GM23338 (cell line): ENCODE results near the gene PHLPP2. TPM values are rescaled to one million over a fixed set of nuclear protein-coding genes. Genes with fewer than 3 reads are reported as not detected.

ENCODE experiments used
- ATAC-seq: fragments of 200-7000 bp; cut with Tn5 transposase; 3 replicates; pipeline ENCODE4 v1.9.1; 2020
- DNase-seq: peaks from one replicate; pipeline ENCODE4 v3.0.0-alpha.2; 2015; ENCODE audit warnings: low spot score
- H2AFZ ChIP-seq: fragments of 200-600 bp; sonication (generic); 2 replicates; pipeline ENCODE4 v1.8.0; 2016; ENCODE audit warnings: antibody characterized with exemption, mild to moderate bottlenecking, moderate library complexity
- H3F3A ChIP-seq: fragments of 200-600 bp; sonication (generic); replicated peaks from 2 replicates; pipeline ENCODE4 v1.8.0; 2017; ENCODE audit warnings: antibody characterized with exemption, mixed run types, low read depth
- H3K27ac ChIP-seq: fragments of 200-600 bp; sonication (generic); 2 replicates; pipeline ENCODE4 v1.6.1; 2016; ENCODE audit warnings: low read depth
- H3K27me3 ChIP-seq: fragments of 200-600 bp; sonication (generic); 2 replicates; pipeline ENCODE4 v1.8.0; 2016; ENCODE audit warnings: mild to moderate bottlenecking, mixed run types, moderate library complexity; ENCODE audit not compliant: insufficient read depth
- H3K36me3 ChIP-seq: fragments of 200-600 bp; sonication (generic); 2 replicates; pipeline ENCODE4 v1.8.0; 2016; ENCODE audit warnings: mild to moderate bottlenecking; ENCODE audit not compliant: insufficient read depth
- H3K4me1 ChIP-seq: fragments of 200-600 bp; sonication (generic); 2 replicates; pipeline ENCODE4 v1.8.0; 2016; ENCODE audit warnings: mild to moderate bottlenecking, moderate library complexity; ENCODE audit not compliant: insufficient read depth
- H3K4me2 ChIP-seq: fragments of 200-600 bp; sonication (generic); 2 replicates; pipeline ENCODE4 v1.7.1; 2017; ENCODE audit warnings: mixed run types
- H3K4me3 ChIP-seq: fragments of 200-600 bp; sonication (generic); 2 replicates; pipeline ENCODE4 v1.6.1; 2016; ENCODE audit warnings: mixed run types
- H3K79me2 ChIP-seq: fragments of 200-600 bp; sonication (generic); replicated peaks from 2 replicates; pipeline ENCODE4 v1.8.0; 2017; ENCODE audit warnings: mild to moderate bottlenecking; ENCODE audit not compliant: insufficient read depth
- H3K9me2 ChIP-seq: fragments of 200-600 bp; sonication (generic); 2 replicates; pipeline ENCODE4 v1.8.0; 2017; ENCODE audit not compliant: insufficient read depth
- H4K20me1 ChIP-seq: fragments of 200-600 bp; sonication (generic); replicated peaks from 2 replicates; pipeline ENCODE4 v1.8.0; 2017; ENCODE audit warnings: mild to moderate bottlenecking; ENCODE audit not compliant: insufficient read depth
- H3K27ac Mint-ChIP-seq: 2 replicates; pipeline ENCODE4 v1.8.0; 2020; ENCODE audit warnings: inconsistent platforms, mild to moderate bottlenecking, moderate library complexity, mixed read lengths
- H3K27me3 Mint-ChIP-seq: 3 replicates; pipeline ENCODE4 v1.8.0; 2022; ENCODE audit warnings: low read depth, mild to moderate bottlenecking, moderate library complexity, mixed read lengths, inconsistent platforms; ENCODE audit not compliant: insufficient read depth, poor library complexity
- H3K36me3 Mint-ChIP-seq: 3 replicates; pipeline ENCODE4 v1.8.0; 2021; ENCODE audit warnings: low read depth, mild to moderate bottlenecking, inconsistent platforms, moderate library complexity, mixed read lengths
- H3K4me1 Mint-ChIP-seq: 3 replicates; pipeline ENCODE4 v1.8.0; 2020; ENCODE audit warnings: mild to moderate bottlenecking, inconsistent platforms, mixed read lengths
- H3K4me3 Mint-ChIP-seq: 3 replicates; pipeline ENCODE4 v1.8.0; 2021; ENCODE audit warnings: moderate library complexity, mild to moderate bottlenecking, inconsistent platforms, mixed read lengths
- H3K9me3 Mint-ChIP-seq: 3 replicates; pipeline ENCODE4 v1.8.0; 2020; ENCODE audit warnings: moderate library complexity, mild to moderate bottlenecking, inconsistent platforms, mixed read lengths
- CREB1 ChIP-seq: fragments of 250-450 bp; sonication (Bioruptor Pico); IDR thresholded peaks from 2 replicates; pipeline ENCODE4 v1.5.0; 2020; ENCODE audit warnings: low read depth, mild to moderate bottlenecking, moderate library complexity
- EZH2 ChIP-seq: fragments of 200-600 bp; sonication (generic); IDR thresholded peaks from one replicate; pipeline ENCODE4 v1.8.0; 2017; ENCODE audit warnings: antibody characterized with exemption, mild to moderate bottlenecking, low read depth; ENCODE audit not compliant: unreplicated experiment
- EZH2phosphoT487 ChIP-seq: fragments of 200-600 bp; sonication (generic); IDR thresholded peaks from one replicate; pipeline ENCODE4 v1.8.1; 2018; ENCODE audit warnings: antibody characterized with exemption; ENCODE audit not compliant: unreplicated experiment
- JUNB ChIP-seq: IDR thresholded peaks from one replicate; pipeline ENCODE4 v1.6.1; 2016; ENCODE audit warnings: antibody characterized with exemption; ENCODE audit not compliant: unreplicated experiment
- NANOG ChIP-seq: IDR thresholded peaks from 2 replicates; pipeline ENCODE4 v1.6.1; 2016; ENCODE audit warnings: antibody characterized with exemption, borderline replicate concordance
- POLR2AphosphoS5 ChIP-seq: IDR thresholded peaks from 2 replicates; pipeline ENCODE4 v1.6.1; 2016; ENCODE audit warnings: antibody characterized with exemption, low read depth
- STAT1 ChIP-seq: IDR thresholded peaks from one replicate; pipeline ENCODE4 v1.6.1; 2016; ENCODE audit warnings: antibody characterized with exemption; ENCODE audit not compliant: unreplicated experiment
- ZNF114 ChIP-seq: fragments of 250-450 bp; sonication (Bioruptor Pico); IDR thresholded peaks from 2 replicates; pipeline ENCODE4 v1.5.0; 2020; ENCODE audit warnings: mild to moderate bottlenecking, moderate library complexity
- ZNF331 ChIP-seq: fragments of 250-450 bp; sonication (Bioruptor Pico); IDR thresholded peaks from 2 replicates; pipeline ENCODE4 v1.5.0; 2020; ENCODE audit warnings: low read depth, mild to moderate bottlenecking, moderate library complexity
- polyA plus RNA-seq: library from polyadenylated mRNA; unstranded; fragments of >200 nt; fragmentation: Nextera tagmentation; extraction: Ambion mirVana; gene quantifications from 2 replicates; pipeline ENCODE4 v1.2.1, GENCODE V29; 2016
- total RNA-seq: library from RNA; depleted of rRNA; stranded (reverse); fragments of >200 nt; shearing (Covaris generic); gene quantifications from 2 replicates; pipeline ENCODE4 v1.2.3, GENCODE V29; 2014
- TF ChIP-seq, protein P1 (sequence below): fragments of 250-450 bp; sonication (Bioruptor Pico); IDR thresholded peaks from 2 replicates; pipeline ENCODE4 v1.5.0; 2020; ENCODE audit warnings: mild to moderate bottlenecking, moderate library complexity
- TF ChIP-seq, protein P2 (sequence below): IDR thresholded peaks from one replicate; pipeline ENCODE4 v1.6.1; 2018; ENCODE audit warnings: antibody characterized with exemption; ENCODE audit not compliant: unreplicated experiment
- TF ChIP-seq, protein P3 (sequence below), 2 experiments: fragments of 200-600 bp in 1 of 2; sonication (generic) in 1 of 2; conservative IDR thresholded peaks; 2 replicates each; pipeline versions ENCODE4 v1.5.1 to v1.6.1; 2016 to 2017; ENCODE audit warnings: antibody characterized with exemption in 2 of 2, low read depth in 2 of 2, mild to moderate bottlenecking in 2 of 2, moderate library complexity in 1 of 2

The PHLPP2 gene
- total and polyA plus RNA-seq, 2 experiments from 2014 or later, result 4.2 to 20.5 TPM

DNA sequence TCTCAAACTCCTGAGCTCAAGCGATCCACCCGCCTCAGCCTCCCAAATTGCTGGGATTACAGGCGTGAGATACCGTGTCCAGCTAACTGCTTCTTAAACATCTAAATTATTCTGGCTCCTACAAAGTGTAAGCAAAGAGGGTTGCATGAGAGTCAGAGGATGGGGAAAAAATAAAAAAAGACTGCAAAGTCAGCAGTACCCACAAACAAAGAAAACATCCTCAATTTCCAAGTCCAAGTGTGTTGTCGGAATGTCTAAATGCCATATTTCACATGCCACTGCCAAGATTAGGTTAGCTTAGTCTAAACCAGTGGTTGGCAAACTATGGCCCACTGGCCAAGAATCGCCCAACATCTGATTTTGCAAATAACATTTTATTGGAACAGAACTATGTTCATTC is 13.0 kb upstream of the PHLPP2 start:
- no peak for DNase-seq
- Histone ChIP-seq H3K4me1 (no peaks in the 10 kb centered on the region), H3F3A (0 out of 2 replicates have a peak, but pooled peaks cover 3% of the 10 kb centered on the region), H3K9me2 (no peaks in the 10 kb centered on the region), H3K4me2 (no peak overlapping the region), H3K4me3 (no peak overlapping the region), H3K27ac (no peak overlapping the region), H4K20me1 (no peaks in the 10 kb centered on the region), H3K79me2 (no peaks in the 10 kb centered on the region), H2AFZ (no peak overlapping the region), H3K27me3 (no peaks in the 10 kb centered on the region), H3K36me3 (peaks cover 28% of the 10 kb centered on the region)
- Mint-ChIP-seq H3K4me3 (no peak overlapping the region), H3K36me3 (peaks cover 49% of the 10 kb centered on the region), H3K27me3 (no peaks in the 10 kb centered on the region), H3K27ac (no peak overlapping the region), H3K4me1 (no peaks in the 10 kb centered on the region), H3K9me3 (no peaks in the 10 kb centered on the region)
- no peak for ATAC-seq
- no peak for TF ChIP-seq CREB1 (CRISPR knock-in tag)

DNA sequence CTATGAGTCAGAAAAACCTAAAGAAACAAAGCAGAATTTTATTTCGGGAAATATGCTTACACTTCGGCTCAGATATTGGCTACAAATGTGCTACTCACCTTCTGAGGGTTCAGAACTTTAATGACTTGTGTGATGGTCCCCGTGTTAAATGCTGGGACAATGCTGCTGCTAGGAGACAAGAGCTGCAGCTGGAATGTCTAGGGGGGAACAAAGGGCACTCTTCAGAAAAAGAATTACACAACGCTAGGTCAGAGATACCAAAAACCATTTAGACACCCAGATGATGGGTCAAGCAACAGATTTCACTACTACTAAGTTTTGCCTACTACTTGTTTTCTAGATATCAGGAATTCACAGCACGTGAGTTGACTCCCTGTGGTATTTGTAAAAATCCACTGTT is 10.0 kb upstream of the PHLPP2 start:
- Mint-ChIP-seq H3K4me1 (peaks cover 3% of the 10 kb centered on the region; the same call in 2 of the 3 replicates), H3K4me3 (no peak overlapping the region), H3K9me3 (no peaks in the 10 kb centered on the region), H3K27ac (no peak overlapping the region), H3K27me3 (no peaks in the 10 kb centered on the region), H3K36me3 (peaks cover 48% of the 10 kb centered on the region)
- no peaks in the 10 kb centered on the region; the same call in none of the 2 replicates for H3K4me1 ChIP-seq
- no peaks in the 10 kb centered on the region for H3K27me3 ChIP-seq
- no peak overlapping the region for H2AFZ ChIP-seq
- no peaks in the 10 kb centered on the region for H3K9me2 ChIP-seq
- no peak overlapping the region for H3K4me2 ChIP-seq
- H3K27ac ChIP-seq, result no peak overlapping the region
- peaks cover 35% of the 10 kb centered on the region for H3K36me3 ChIP-seq
- no peaks in the 10 kb centered on the region for H4K20me1 ChIP-seq
- H3K4me3 ChIP-seq, result no peak overlapping the region
- no peaks in the 10 kb centered on the region for H3F3A ChIP-seq
- DNase-seq (no peak), ATAC-seq (no peak)
- no peaks in the 10 kb centered on the region for H3K79me2 ChIP-seq
- TF ChIP-seq EZH2phosphoT487, result no peak
- TF ChIP-seq ZNF331, result no peak
- no peak for TF ChIP-seq NANOG
- TF ChIP-seq ZNF114 (CRISPR knock-in tag), result no peak
- TF ChIP-seq POLR2AphosphoS5, result no peak
- TF ChIP-seq, protein P1, sequence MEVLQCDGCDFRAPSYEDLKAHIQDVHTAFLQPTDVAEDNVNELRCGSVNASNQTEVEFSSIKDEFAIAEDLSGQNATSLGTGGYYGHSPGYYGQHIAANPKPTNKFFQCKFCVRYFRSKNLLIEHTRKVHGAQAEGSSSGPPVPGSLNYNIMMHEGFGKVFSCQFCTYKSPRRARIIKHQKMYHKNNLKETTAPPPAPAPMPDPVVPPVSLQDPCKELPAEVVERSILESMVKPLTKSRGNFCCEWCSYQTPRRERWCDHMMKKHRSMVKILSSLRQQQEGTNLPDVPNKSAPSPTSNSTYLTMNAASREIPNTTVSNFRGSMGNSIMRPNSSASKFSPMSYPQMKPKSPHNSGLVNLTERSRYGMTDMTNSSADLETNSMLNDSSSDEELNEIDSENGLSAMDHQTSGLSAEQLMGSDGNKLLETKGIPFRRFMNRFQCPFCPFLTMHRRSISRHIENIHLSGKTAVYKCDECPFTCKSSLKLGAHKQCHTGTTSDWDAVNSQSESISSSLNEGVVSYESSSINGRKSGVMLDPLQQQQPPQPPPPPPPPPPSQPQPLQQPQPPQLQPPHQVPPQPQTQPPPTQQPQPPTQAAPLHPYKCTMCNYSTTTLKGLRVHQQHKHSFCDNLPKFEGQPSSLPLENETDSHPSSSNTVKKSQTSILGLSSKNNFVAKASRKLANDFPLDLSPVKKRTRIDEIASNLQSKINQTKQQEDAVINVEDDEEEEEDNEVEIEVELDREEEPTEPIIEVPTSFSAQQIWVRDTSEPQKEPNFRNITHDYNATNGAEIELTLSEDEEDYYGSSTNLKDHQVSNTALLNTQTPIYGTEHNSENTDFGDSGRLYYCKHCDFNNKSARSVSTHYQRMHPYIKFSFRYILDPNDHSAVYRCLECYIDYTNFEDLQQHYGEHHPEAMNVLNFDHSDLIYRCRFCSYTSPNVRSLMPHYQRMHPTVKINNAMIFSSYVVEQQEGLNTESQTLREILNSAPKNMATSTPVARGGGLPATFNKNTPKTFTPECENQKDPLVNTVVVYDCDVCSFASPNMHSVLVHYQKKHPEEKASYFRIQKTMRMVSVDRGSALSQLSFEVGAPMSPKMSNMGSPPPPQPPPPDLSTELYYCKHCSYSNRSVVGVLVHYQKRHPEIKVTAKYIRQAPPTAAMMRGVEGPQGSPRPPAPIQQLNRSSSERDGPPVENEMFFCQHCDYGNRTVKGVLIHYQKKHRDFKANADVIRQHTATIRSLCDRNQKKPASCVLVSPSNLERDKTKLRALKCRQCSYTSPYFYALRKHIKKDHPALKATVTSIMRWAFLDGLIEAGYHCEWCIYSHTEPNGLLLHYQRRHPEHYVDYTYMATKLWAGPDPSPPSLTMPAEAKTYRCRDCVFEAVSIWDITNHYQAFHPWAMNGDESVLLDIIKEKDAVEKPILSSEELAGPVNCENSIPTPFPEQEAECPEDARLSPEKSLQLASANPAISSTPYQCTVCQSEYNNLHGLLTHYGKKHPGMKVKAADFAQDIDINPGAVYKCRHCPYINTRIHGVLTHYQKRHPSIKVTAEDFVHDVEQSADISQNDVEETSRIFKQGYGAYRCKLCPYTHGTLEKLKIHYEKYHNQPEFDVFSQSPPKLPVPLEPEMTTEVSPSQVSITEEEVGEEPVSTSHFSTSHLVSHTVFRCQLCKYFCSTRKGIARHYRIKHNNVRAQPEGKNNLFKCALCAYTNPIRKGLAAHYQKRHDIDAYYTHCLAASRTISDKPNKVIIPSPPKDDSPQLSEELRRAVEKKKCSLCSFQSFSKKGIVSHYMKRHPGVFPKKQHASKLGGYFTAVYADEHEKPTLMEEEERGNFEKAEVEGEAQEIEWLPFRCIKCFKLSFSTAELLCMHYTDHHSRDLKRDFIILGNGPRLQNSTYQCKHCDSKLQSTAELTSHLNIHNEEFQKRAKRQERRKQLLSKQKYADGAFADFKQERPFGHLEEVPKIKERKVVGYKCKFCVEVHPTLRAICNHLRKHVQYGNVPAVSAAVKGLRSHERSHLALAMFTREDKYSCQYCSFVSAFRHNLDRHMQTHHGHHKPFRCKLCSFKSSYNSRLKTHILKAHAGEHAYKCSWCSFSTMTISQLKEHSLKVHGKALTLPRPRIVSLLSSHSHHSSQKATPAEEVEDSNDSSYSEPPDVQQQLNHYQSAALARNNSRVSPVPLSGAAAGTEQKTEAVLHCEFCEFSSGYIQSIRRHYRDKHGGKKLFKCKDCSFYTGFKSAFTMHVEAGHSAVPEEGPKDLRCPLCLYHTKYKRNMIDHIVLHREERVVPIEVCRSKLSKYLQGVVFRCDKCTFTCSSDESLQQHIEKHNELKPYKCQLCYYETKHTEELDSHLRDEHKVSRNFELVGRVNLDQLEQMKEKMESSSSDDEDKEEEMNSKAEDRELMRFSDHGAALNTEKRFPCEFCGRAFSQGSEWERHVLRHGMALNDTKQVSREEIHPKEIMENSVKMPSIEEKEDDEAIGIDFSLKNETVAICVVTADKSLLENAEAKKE (CRISPR knock-in tag), result no peak
- TF ChIP-seq, protein P2, sequence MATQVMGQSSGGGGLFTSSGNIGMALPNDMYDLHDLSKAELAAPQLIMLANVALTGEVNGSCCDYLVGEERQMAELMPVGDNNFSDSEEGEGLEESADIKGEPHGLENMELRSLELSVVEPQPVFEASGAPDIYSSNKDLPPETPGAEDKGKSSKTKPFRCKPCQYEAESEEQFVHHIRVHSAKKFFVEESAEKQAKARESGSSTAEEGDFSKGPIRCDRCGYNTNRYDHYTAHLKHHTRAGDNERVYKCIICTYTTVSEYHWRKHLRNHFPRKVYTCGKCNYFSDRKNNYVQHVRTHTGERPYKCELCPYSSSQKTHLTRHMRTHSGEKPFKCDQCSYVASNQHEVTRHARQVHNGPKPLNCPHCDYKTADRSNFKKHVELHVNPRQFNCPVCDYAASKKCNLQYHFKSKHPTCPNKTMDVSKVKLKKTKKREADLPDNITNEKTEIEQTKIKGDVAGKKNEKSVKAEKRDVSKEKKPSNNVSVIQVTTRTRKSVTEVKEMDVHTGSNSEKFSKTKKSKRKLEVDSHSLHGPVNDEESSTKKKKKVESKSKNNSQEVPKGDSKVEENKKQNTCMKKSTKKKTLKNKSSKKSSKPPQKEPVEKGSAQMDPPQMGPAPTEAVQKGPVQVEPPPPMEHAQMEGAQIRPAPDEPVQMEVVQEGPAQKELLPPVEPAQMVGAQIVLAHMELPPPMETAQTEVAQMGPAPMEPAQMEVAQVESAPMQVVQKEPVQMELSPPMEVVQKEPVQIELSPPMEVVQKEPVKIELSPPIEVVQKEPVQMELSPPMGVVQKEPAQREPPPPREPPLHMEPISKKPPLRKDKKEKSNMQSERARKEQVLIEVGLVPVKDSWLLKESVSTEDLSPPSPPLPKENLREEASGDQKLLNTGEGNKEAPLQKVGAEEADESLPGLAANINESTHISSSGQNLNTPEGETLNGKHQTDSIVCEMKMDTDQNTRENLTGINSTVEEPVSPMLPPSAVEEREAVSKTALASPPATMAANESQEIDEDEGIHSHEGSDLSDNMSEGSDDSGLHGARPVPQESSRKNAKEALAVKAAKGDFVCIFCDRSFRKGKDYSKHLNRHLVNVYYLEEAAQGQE, result no peak
- no peak for TF ChIP-seq JUNB
- TF ChIP-seq STAT1, result no peak
- TF ChIP-seq, protein P3, sequence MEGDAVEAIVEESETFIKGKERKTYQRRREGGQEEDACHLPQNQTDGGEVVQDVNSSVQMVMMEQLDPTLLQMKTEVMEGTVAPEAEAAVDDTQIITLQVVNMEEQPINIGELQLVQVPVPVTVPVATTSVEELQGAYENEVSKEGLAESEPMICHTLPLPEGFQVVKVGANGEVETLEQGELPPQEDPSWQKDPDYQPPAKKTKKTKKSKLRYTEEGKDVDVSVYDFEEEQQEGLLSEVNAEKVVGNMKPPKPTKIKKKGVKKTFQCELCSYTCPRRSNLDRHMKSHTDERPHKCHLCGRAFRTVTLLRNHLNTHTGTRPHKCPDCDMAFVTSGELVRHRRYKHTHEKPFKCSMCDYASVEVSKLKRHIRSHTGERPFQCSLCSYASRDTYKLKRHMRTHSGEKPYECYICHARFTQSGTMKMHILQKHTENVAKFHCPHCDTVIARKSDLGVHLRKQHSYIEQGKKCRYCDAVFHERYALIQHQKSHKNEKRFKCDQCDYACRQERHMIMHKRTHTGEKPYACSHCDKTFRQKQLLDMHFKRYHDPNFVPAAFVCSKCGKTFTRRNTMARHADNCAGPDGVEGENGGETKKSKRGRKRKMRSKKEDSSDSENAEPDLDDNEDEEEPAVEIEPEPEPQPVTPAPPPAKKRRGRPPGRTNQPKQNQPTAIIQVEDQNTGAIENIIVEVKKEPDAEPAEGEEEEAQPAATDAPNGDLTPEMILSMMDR (conservative IDR thresholded peaks at IDR 0.05; ENCODE audit: low read depth in 2 of 2), result no peak
- TF ChIP-seq EZH2, result no peak
